Measurements from ENCODE around the gene CHCHD6.

DNA sequence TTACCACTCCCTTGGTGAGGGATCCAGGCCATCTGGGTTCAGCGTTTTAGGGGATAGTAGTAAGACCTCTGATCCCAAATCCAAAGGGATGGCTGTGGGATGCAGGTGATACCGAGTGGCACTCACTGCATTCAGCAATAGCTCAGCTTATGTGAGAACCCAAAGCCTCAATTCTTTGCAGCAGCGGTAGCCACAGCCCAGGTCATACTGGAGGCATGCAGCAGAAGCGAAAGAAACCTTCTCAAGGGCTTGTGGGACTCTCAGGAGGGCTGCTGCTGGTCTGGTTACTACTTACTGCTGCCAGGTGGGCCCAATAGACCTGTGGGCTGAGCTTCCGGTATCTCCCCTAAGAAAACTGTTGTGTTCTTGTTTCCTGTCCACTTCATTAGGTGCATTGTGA lies 38.0 kb downstream of the CHCHD6 start:
- TF ChIP-seq POLR2A (IDR thresholded peaks at IDR 0.05; ENCODE audit: low read length) (no peak), GATA1 (IDR thresholded peaks at IDR 0.05; ENCODE audit: low read depth, low read length) (no peak)

Data from erythroblast (primary cell).